ENCODE measurements around the gene PPM1F. TPM values are rescaled to one million over a fixed set of nuclear protein-coding genes. Genes with fewer than 3 reads are reported as not detected.
"Not testable (repeated sequence)": the region's sequence is repeated elsewhere in the genome, so short reads cannot be mapped to it uniquely, and the experiment has no call there.

The PPM1F gene
- total RNA-seq, 1 donor from 2014 or later = 22.7 TPM

DNA sequence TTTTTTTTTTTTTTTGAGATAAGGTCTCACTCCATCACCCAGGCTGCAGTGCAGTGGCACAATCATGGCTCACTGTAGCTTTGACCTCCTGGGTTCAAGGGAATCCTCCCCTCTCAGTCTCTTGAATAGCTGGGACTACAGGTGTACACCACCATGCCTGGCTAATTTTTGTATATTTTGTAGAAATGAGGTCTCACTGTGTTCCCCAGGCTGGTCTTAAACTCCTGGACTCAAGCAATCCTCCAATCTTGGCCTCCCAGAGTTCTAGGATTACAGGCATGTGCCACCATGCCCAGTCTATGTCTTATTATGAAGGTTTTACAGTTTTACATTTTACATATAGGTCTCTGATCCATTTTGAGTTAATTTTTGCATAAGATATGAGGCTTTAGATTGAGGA, 64.8 kb downstream of the PPM1F start:
- no peak for DNase-seq (ENCODE audit: low spot score, unreplicated experiment)
- peaks cover 1% of the 10 kb centered on the region for H3K4me1 Mint-ChIP-seq (ENCODE audit: low read depth)
- no peaks in the 10 kb centered on the region for H3K27me3 Mint-ChIP-seq
- no peak overlapping the region for H3K4me3 Mint-ChIP-seq (ENCODE audit: low read depth)
- H3K27ac Mint-ChIP-seq = no peak overlapping the region
- H3K36me3 Mint-ChIP-seq (ENCODE audit: insufficient read depth) = no peaks in the 10 kb centered on the region
- TF ChIP-seq, protein P1, sequence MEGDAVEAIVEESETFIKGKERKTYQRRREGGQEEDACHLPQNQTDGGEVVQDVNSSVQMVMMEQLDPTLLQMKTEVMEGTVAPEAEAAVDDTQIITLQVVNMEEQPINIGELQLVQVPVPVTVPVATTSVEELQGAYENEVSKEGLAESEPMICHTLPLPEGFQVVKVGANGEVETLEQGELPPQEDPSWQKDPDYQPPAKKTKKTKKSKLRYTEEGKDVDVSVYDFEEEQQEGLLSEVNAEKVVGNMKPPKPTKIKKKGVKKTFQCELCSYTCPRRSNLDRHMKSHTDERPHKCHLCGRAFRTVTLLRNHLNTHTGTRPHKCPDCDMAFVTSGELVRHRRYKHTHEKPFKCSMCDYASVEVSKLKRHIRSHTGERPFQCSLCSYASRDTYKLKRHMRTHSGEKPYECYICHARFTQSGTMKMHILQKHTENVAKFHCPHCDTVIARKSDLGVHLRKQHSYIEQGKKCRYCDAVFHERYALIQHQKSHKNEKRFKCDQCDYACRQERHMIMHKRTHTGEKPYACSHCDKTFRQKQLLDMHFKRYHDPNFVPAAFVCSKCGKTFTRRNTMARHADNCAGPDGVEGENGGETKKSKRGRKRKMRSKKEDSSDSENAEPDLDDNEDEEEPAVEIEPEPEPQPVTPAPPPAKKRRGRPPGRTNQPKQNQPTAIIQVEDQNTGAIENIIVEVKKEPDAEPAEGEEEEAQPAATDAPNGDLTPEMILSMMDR (IDR thresholded peaks at IDR 0.05; ENCODE audit: unreplicated experiment) = no peak
- no peaks in the 10 kb centered on the region for H3K9me3 Mint-ChIP-seq (ENCODE audit: low read depth)

DNA sequence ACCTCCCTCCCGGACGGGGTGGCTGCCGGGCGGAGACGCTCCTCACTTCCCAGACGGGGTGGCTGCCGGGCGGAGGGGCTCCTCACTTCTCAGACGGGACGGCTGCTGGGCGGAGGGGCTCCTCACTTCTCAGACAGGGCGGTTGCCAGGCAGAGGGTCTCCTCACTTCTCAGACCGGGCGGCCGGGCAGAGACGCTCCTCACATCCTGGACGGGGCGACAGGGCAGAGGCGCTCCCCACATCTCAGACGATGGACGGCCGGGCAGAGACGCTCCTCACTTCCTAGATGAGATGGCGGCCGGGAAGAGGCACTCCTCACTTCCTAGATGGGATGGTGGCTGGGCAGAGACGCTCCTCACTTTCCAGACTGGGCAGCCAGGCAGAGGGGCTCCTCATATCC, 68.7 kb downstream of the PPM1F start:
- not testable (repeated sequence) for DNase-seq (ENCODE audit: low spot score, unreplicated experiment); H3K27ac Mint-ChIP-seq; H3K4me1 Mint-ChIP-seq (ENCODE audit: low read depth); H3K9me3 Mint-ChIP-seq (ENCODE audit: low read depth); H3K4me3 Mint-ChIP-seq (ENCODE audit: low read depth); H3K27me3 Mint-ChIP-seq; H3K36me3 Mint-ChIP-seq (ENCODE audit: insufficient read depth)

DNA sequence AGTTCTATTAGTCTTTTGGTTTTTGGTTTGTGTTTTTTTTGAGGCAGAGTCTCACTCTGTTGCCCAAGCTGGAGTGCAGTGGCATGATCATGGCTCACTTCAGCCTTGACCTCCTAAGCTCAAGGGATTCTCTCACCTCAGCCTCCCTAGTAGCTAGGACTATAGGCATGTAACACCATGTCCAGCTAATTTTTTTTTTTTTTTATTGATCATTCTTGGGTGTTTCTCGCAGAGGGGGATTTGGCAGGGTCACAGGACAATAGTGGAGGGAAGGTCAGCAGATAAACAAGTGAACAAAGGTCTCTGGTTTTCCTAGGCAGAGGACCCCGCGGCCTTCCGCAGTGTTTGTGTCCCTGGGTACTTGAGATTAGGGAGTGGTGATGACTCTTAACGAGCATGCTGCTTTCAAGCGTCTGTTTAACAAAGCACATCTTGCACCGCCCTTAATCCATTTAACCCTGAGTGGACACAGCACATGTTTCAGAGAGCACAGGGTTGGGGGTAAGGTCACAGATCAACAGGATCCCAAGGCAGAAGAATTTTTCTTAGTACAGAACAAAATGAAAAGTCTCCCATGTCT, 69.8 kb downstream of the PPM1F start:
- not testable (repeated sequence) for H3K27me3 Mint-ChIP-seq; H3K9me3 Mint-ChIP-seq (ENCODE audit: low read depth)

DNA sequence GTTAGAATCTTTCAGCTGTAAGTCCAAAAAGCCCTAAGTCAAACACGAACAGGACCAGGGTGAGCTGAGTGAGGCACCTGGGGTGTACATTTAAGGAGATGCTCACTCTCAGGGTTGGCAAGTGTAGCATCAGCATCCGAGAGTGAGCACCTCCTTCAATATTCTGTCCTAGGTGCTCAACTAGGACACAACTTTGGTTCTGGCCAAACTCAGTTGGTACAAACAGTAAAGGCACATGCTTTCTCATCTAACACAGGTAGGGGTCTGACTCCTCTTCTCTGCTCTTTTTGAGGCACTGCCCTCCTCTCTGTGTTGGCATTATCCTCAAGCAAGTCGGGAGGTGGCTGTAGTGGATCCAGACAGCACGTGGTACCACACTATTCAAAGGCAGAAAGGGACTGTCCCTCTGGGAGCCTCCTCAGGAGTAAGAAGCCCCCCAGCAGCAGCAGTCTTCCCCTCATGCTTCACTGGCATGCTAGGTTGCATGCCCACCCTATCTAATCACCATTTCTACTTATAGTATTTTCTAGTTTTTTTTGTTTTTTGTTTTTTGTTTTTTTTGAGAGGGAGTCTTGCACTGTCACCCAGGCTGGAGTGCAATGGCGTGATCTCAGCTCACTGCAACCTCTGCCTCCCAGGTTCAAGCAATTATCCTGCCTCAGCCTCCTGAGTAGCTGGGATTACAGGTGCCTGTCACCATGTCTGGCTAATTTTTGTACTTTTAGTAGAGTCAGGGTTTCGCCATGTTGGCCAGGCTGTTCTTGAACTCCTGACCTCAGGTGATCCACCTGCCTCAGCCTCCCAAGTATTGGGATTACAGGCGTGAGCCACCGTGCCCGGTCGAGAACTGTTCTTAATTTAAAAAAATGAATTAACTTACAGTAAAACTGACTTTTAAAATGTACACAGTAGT, 70.6 kb downstream of the PPM1F start:
- TF ChIP-seq, protein P1 (IDR thresholded peaks at IDR 0.05; ENCODE audit: unreplicated experiment) = no peak
- DNase-seq (ENCODE audit: low spot score, unreplicated experiment) = no peak
- no peaks in the 10 kb centered on the region for H3K9me3 Mint-ChIP-seq (ENCODE audit: low read depth)
- no peaks in the 10 kb centered on the region for H3K36me3 Mint-ChIP-seq (ENCODE audit: insufficient read depth)
- H3K27me3 Mint-ChIP-seq = no peaks in the 10 kb centered on the region
- H3K4me1 Mint-ChIP-seq (ENCODE audit: low read depth) = peaks cover 2% of the 10 kb centered on the region
- H3K4me3 Mint-ChIP-seq (ENCODE audit: low read depth) = no peak overlapping the region
- peak overlapping the region; percentile 74 for H3K27ac Mint-ChIP-seq

More for the DNA sequence above, 69.8 kb downstream of the PPM1F start:
- not testable (repeated sequence) for H3K4me1 Mint-ChIP-seq (ENCODE audit: low read depth); H3K27ac Mint-ChIP-seq; H3K36me3 Mint-ChIP-seq (ENCODE audit: insufficient read depth); DNase-seq (ENCODE audit: low spot score, unreplicated experiment); H3K4me3 Mint-ChIP-seq (ENCODE audit: low read depth)

DNA sequence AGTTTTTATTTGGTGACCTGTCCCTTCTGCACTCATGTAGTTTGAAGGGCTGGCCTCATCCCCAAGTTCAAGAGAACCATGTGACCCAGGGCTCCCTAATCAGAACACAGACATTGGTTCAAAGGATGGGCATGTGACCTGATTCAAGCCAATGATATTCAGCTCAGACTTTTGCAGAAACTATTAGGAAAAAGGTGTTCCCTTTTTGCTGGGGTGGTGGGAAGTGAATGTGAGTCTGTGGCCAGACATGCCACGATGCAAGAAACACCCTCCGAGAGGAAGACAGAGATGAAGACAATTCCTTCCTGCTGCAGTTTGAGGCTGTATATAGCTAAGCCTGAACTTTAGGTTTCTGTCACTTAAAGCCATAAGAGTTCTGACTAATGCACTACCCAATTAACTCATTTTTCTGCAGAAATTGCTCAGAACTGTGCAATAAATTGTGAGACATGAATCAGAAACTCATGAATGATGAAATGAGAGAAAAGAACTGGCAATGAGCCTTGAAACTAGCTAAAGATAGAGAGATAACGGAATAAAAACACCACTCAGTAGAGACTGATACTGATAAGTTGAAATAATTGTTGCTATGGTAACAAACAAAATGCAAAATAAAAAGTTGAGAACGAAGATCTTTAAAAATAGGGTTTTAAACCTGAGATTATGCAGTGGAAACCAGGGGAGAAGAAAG, 76.0 kb downstream of the PPM1F start:
- Mint-ChIP-seq H3K27me3 (no peaks in the 10 kb centered on the region), H3K4me3 (ENCODE audit: low read depth) (no peak overlapping the region), H3K4me1 (ENCODE audit: low read depth) (no peaks in the 10 kb centered on the region), H3K36me3 (ENCODE audit: insufficient read depth) (no peaks in the 10 kb centered on the region), H3K27ac (no peak overlapping the region), H3K9me3 (ENCODE audit: low read depth) (no peaks in the 10 kb centered on the region)
- TF ChIP-seq, protein P1 (IDR thresholded peaks at IDR 0.05; ENCODE audit: unreplicated experiment) = no peak
- DNase-seq (ENCODE audit: low spot score, unreplicated experiment) = no peak

DNA sequence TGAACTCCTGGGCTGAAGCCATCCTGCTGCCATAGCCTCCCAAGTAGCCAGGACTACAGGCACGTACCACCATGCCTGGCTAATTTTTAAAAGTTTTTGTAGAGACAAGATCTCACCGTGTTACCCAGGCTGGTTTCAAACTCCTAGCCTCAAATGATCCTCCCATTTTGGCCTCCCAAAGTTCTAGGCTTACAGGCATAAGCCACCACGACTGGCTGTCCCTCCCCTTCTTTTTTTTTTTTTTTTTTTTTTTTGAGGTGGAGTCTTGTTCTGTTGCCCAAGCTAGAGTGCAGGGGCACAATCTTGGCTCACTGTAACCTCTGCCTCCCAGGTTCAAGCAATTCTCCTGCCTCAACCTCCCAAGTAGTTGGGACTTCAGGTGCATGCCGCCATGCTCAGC, 77.7 kb downstream of the PPM1F start:
- H3K27me3 Mint-ChIP-seq; H3K9me3 Mint-ChIP-seq (ENCODE audit: low read depth); H3K36me3 Mint-ChIP-seq (ENCODE audit: insufficient read depth); H3K4me3 Mint-ChIP-seq (ENCODE audit: low read depth); H3K4me1 Mint-ChIP-seq (ENCODE audit: low read depth); H3K27ac Mint-ChIP-seq; DNase-seq (ENCODE audit: low spot score, unreplicated experiment): not testable (repeated sequence)
